WTC11 (cell line): ENCODE measurements around the gene PDE6H.

Source experiments
- CREM ChIP-seq: sonication (generic); formaldehyde crosslinking; IDR thresholded peaks from 2 replicates; pipeline ENCODE4 v1.8.1; 2022; ENCODE audit warnings: mild to moderate bottlenecking, missing genetic modification reagents, moderate library complexity
- ELF4 ChIP-seq: sonication (generic); formaldehyde crosslinking; IDR thresholded peaks from 2 replicates; pipeline ENCODE4 v1.8.1; 2022; ENCODE audit warnings: low read depth, mild to moderate bottlenecking, moderate library complexity, missing genetic modification reagents
- JAZF1 ChIP-seq: fragments of 250-450 bp; sonication (Bioruptor Pico); IDR thresholded peaks from 2 replicates; pipeline ENCODE4 v1.9.0; 2021; ENCODE audit warnings: moderate library complexity, mild to moderate bottlenecking, inconsistent platforms
- NFE2L1 ChIP-seq: sonication (generic); formaldehyde crosslinking; IDR thresholded peaks from 2 replicates; pipeline ENCODE4 v1.8.1; 2023; ENCODE audit warnings: missing genetic modification reagents
- TCF7 ChIP-seq: sonication (generic); formaldehyde crosslinking; IDR thresholded peaks from 2 replicates; pipeline ENCODE4 v1.8.0; 2022; ENCODE audit warnings: mild to moderate bottlenecking, low read depth, missing genetic modification reagents, moderate library complexity
- ZNF138 ChIP-seq: sonication (generic); formaldehyde crosslinking; conservative IDR thresholded peaks from 2 replicates; pipeline ENCODE4 v1.8.1; 2022; ENCODE audit warnings: mild to moderate bottlenecking, moderate library complexity, missing genetic modification reagents
- TF ChIP-seq, protein P1 (sequence below): sonication (generic); formaldehyde crosslinking; IDR thresholded peaks from 2 replicates; pipeline ENCODE4 v1.8.0; 2022; ENCODE audit warnings: mild to moderate bottlenecking, missing genetic modification reagents
- TF ChIP-seq, protein P2 (sequence below): fragments of 200-600 bp; IDR thresholded peaks from 2 replicates; pipeline ENCODE4 v1.8.0; 2022; ENCODE audit warnings: antibody characterized with exemption
- TF ChIP-seq, protein P3 (sequence below): sonication (generic); formaldehyde crosslinking; conservative IDR thresholded peaks from 2 replicates; pipeline ENCODE4 v1.8.1; 2022; ENCODE audit warnings: mild to moderate bottlenecking, missing genetic modification reagents

DNA sequence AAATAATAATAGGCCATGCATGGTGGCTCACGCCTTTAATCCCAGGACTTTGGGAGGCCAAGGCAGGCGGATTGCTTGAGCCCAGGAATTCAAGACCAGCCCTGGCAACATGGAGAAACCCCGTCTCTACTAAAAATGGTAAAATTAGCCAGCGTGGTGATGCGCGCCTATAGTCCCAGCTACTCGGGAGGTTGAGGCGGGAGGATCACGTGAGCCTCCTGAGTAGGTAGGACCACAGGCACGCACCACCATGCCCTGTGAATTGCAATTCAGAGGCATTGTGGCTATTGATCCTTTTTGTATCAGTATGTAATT, 13.8 kb upstream of the PDE6H start:
- TF ChIP-seq, protein P1, sequence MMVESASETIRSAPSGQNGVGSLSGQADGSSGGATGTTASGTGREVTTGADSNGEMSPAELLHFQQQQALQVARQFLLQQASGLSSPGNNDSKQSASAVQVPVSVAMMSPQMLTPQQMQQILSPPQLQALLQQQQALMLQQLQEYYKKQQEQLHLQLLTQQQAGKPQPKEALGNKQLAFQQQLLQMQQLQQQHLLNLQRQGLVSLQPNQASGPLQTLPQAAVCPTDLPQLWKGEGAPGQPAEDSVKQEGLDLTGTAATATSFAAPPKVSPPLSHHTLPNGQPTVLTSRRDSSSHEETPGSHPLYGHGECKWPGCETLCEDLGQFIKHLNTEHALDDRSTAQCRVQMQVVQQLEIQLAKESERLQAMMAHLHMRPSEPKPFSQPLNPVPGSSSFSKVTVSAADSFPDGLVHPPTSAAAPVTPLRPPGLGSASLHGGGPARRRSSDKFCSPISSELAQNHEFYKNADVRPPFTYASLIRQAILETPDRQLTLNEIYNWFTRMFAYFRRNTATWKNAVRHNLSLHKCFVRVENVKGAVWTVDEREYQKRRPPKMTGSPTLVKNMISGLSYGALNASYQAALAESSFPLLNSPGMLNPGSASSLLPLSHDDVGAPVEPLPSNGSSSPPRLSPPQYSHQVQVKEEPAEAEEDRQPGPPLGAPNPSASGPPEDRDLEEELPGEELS (CRISPR knock-in tag), result no peak
- TF ChIP-seq, protein P2, sequence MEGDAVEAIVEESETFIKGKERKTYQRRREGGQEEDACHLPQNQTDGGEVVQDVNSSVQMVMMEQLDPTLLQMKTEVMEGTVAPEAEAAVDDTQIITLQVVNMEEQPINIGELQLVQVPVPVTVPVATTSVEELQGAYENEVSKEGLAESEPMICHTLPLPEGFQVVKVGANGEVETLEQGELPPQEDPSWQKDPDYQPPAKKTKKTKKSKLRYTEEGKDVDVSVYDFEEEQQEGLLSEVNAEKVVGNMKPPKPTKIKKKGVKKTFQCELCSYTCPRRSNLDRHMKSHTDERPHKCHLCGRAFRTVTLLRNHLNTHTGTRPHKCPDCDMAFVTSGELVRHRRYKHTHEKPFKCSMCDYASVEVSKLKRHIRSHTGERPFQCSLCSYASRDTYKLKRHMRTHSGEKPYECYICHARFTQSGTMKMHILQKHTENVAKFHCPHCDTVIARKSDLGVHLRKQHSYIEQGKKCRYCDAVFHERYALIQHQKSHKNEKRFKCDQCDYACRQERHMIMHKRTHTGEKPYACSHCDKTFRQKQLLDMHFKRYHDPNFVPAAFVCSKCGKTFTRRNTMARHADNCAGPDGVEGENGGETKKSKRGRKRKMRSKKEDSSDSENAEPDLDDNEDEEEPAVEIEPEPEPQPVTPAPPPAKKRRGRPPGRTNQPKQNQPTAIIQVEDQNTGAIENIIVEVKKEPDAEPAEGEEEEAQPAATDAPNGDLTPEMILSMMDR, result no peak
- TF ChIP-seq TCF7 (no peak), JAZF1 (no peak), NFE2L1 (CRISPR knock-in tag) (no peak), ZNF138 (CRISPR knock-in tag) (no peak), ELF4 (CRISPR knock-in tag) (no peak), CREM (CRISPR knock-in tag) (no peak)
- TF ChIP-seq, protein P3, sequence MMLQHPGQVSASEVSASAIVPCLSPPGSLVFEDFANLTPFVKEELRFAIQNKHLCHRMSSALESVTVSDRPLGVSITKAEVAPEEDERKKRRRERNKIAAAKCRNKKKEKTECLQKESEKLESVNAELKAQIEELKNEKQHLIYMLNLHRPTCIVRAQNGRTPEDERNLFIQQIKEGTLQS (CRISPR knock-in tag), result no peak
